Liver (tissue), 9 donors: ENCODE data around the gene OR4K14. TPM values are rescaled to one million over a fixed set of nuclear protein-coding genes. Genes with fewer than 3 reads are reported as not detected.

Experiments used
- DNase-seq: peaks from one replicate; pipeline ENCODE4 v3.0.0-alpha.2; 2017; ENCODE audit warnings: low spot score
- H3K27ac ChIP-seq, 2 donors: one replicate each; pipeline ENCODE4 v1.7.0; 2013; ENCODE audit warnings: inconsistent platforms in 2 of 2, low read length in 2 of 2, control low read depth in 1 of 2, low read depth in 1 of 2, mild to moderate bottlenecking in 1 of 2
- H3K27me3 ChIP-seq, 4 donors: one replicate each; pipeline versions ENCODE4 v1.6.1 to v1.7.0; 2013; ENCODE audit warnings: low read length in 3 of 4, inconsistent platforms in 1 of 4, mild to moderate bottlenecking in 1 of 4, moderate library complexity in 1 of 4; ENCODE audit not compliant: control insufficient read depth in 4 of 4, insufficient read depth in 4 of 4
- H3K36me3 ChIP-seq, 4 donors: one replicate each; pipeline versions ENCODE4 v1.6.1 to v1.7.0; 2013; ENCODE audit warnings: low read length in 3 of 4, mild to moderate bottlenecking in 3 of 4, low read depth in 1 of 4, moderate library complexity in 1 of 4; ENCODE audit not compliant: control insufficient read depth in 4 of 4, insufficient read depth in 3 of 4
- H3K4me1 ChIP-seq, 4 donors: one replicate each; pipeline versions ENCODE4 v1.6.1 to v1.7.0; 2013; ENCODE audit warnings: low read length in 3 of 4, mild to moderate bottlenecking in 3 of 4, moderate library complexity in 1 of 4; ENCODE audit not compliant: control insufficient read depth in 4 of 4, insufficient read depth in 4 of 4
- H3K4me3 ChIP-seq, 3 donors: one replicate each; pipeline versions ENCODE4 v1.6.1 to v1.7.0; 2013; ENCODE audit warnings: low read length in 3 of 3, control low read depth in 1 of 3, low read depth in 1 of 3, mild to moderate bottlenecking in 1 of 3
- H3K9ac ChIP-seq, 2 donors: one replicate each; pipeline ENCODE4 v1.7.0; 2013; ENCODE audit warnings: low read length in 2 of 2, mild to moderate bottlenecking in 2 of 2, moderate library complexity in 2 of 2, control low read depth in 1 of 2, low read depth in 1 of 2
- H3K9me3 ChIP-seq, 4 donors: one replicate each; pipeline versions ENCODE4 v1.6.1 to v1.7.0; 2013; ENCODE audit warnings: low read length in 3 of 4; ENCODE audit not compliant: control insufficient read depth in 4 of 4
- EGR1 ChIP-seq, 2 donors: IDR thresholded peaks; 2 replicates each; pipeline ENCODE4 v1.6.1; 2016 to 2018; ENCODE audit warnings: antibody characterized with exemption in 2 of 2, low read depth in 2 of 2
- FOXA1 ChIP-seq: IDR thresholded peaks from 2 replicates; pipeline ENCODE4 v1.6.1; 2016; ENCODE audit warnings: antibody characterized with exemption
- FOXA2 ChIP-seq: IDR thresholded peaks from 2 replicates; pipeline ENCODE4 v1.6.1; 2016; ENCODE audit warnings: antibody characterized with exemption
- GABPA ChIP-seq, 2 donors: IDR thresholded peaks in 1 of 2; conservative IDR thresholded peaks in 1 of 2; 2 replicates each; pipeline ENCODE4 v1.6.1; 2016; ENCODE audit warnings: antibody characterized with exemption in 2 of 2, mild to moderate bottlenecking in 1 of 2, moderate library complexity in 1 of 2
- HNF4A ChIP-seq, 2 donors: conservative IDR thresholded peaks; 2 replicates each; pipeline ENCODE4 v1.6.1; 2016; ENCODE audit warnings: antibody characterized with exemption in 2 of 2, mild to moderate bottlenecking in 2 of 2
- HNF4G ChIP-seq: IDR thresholded peaks from 2 replicates; pipeline ENCODE4 v1.6.1; 2016; ENCODE audit warnings: antibody characterized with exemption
- JUND ChIP-seq, 2 donors: IDR thresholded peaks; 2 replicates each; pipeline ENCODE4 v1.6.1; 2016; ENCODE audit warnings: antibody characterized with exemption in 2 of 2
- NR2F2 ChIP-seq: IDR thresholded peaks from 2 replicates; pipeline ENCODE4 v1.6.1; 2016; ENCODE audit warnings: antibody characterized with exemption
- RAD21 ChIP-seq, 2 donors: IDR thresholded peaks; 2 replicates each; pipeline ENCODE4 v1.6.1; 2016; ENCODE audit warnings: antibody characterized with exemption in 2 of 2, mild to moderate bottlenecking in 2 of 2
- SP1 ChIP-seq: IDR thresholded peaks from 2 replicates; pipeline ENCODE4 v1.6.1; 2018; ENCODE audit warnings: antibody characterized with exemption, mild to moderate bottlenecking
- TAF1 ChIP-seq: conservative IDR thresholded peaks from 2 replicates; pipeline ENCODE4 v1.6.1; 2016; ENCODE audit warnings: antibody characterized with exemption, mild to moderate bottlenecking
- YY1 ChIP-seq: IDR thresholded peaks from 2 replicates; pipeline ENCODE4 v1.6.1; 2016; ENCODE audit warnings: antibody characterized with exemption, mild to moderate bottlenecking
- WGBS: extraction: QIAGEN DNeasy Blood & Tissue Kit; methylation state at CpG from one replicate; pipeline ENCODE4 v1.1.7; 2013; 5-methylcytosine and 5-hydroxymethylcytosine counted together
- polyA plus RNA-seq, 2 donors: library from polyadenylated mRNA; stranded (reverse) in 1 of 2; unstranded in 1 of 2; fragments of 200-250 nt in 1 of 2; fragments of >200 nt in 1 of 2; fragmentation: Nextera tagmentation in 1 of 2; extraction: Ambion mirVana in 1 of 2; gene quantifications; one replicate each; pipeline versions ENCODE4 v1.2.1 to v1.2.3, GENCODE V29; 2013 to 2015
- total RNA-seq, 2 donors: library from RNA; depleted of rRNA; stranded (reverse); fragments of >200 nt; gene quantifications; one replicate each; pipeline ENCODE4 v1.2.3, GENCODE V29; 2014
- TF ChIP-seq, protein P1 (sequence below): IDR thresholded peaks from 2 replicates; pipeline ENCODE4 v1.6.1; 2016; ENCODE audit warnings: antibody characterized with exemption
- TF ChIP-seq, protein P2 (sequence below): IDR thresholded peaks from 2 replicates; pipeline ENCODE4 v1.6.1; 2016; ENCODE audit warnings: antibody characterized with exemption
- TF ChIP-seq, protein P3 (sequence below): fragments of 150-350 bp; IDR thresholded peaks from 2 replicates; pipeline ENCODE4 v1.5.1; 2017; ENCODE audit warnings: improper control_type of control experiment, low read depth, low read length; ENCODE audit not compliant: missing input control
- TF ChIP-seq, protein P4 (sequence below): IDR thresholded peaks from 2 replicates; pipeline ENCODE4 v1.6.1; 2016; ENCODE audit warnings: antibody characterized with exemption, mild to moderate bottlenecking
- donor health status: healthy.
- donor health status: healthy.
- donor health status: healthy.
- donor health status: healthy.
- donor health status: healthy.

OR4K14 gene
- total and polyA plus RNA-seq, 4 donors = not detected

DNA sequence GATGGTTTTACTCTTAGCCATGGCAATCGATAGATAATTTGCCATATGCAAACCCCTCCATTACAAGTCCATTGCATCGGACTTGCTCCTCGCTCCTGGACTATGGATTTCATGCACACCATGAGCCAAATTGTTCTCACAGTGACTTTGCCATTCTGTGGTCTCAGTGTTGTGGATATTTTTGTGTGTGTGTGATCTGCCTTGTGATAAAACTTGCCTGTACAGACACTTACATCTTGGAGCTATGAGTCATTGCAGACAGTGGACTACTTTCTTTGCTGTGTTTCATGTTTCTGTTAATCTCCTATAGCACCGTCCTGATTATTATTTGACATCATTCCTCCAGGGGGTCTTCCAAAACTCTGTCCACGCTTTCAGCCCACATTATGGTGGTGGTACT lies 25.1 kb upstream of the OR4K14 start:
- 58% methylated on average over 5 of the region's 5 CpGs for WGBS
- Histone ChIP-seq H3K27ac (no peak overlapping the region), H3K9me3 (no peaks in the 10 kb centered on the region), H3K4me3 (no peak overlapping the region), H3K4me1 (no peaks in the 10 kb centered on the region), H3K9ac (no peak overlapping the region), H3K27me3 (no peaks in the 10 kb centered on the region), H3K36me3 (no peaks in the 10 kb centered on the region)
- no peak for DNase-seq
- TF ChIP-seq FOXA1 = no peak
- TF ChIP-seq, protein P1, sequence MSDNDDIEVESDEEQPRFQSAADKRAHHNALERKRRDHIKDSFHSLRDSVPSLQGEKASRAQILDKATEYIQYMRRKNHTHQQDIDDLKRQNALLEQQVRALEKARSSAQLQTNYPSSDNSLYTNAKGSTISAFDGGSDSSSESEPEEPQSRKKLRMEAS = no peak
- no peak for TF ChIP-seq HNF4A (conservative IDR thresholded peaks at IDR 0.05)
- no peak for TF ChIP-seq NR2F2
- TF ChIP-seq EGR1 (IDR thresholded peaks at IDR 0.05; ENCODE audit: low read depth in 2 of 2) = no peak
- TF ChIP-seq RAD21 (IDR thresholded peaks at IDR 0.05) = no peak

DNA sequence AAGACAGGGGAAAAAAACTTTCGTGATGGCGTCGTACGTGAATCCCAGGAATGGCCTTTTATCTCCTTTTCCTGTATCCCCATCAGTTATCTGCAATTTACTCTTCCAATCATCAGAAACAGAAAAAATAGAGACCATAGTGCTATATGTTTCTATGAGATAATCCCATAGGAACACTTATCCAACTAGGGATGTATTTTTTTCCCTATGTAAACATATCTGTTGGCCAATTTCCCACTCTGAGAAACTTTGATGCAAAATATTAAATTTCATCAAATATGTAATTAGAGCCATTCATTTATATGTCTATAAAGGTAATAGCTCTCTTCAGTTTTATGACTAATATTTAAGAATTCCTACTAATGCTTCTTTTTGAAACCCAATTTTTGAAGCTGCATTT lies 16.8 kb upstream of the OR4K14 start, which contains the start of gene OR4K13:
TSS of gene OR4K13 (minus strand) at position 101 of the 400 bp plus-strand sequence. CDS start 1,280 bp downstream, outside the sequence.
- no peak within 1 kb of the TSS for H3K4me3 ChIP-seq
- H3K36me3 ChIP-seq = no peaks in the 10 kb centered on the region
- TF ChIP-seq HNF4G (no peak), YY1 (no peak), FOXA2 (no peak), SP1 (no peak), GABPA (IDR thresholded peaks at IDR 0.05 in 1 of 2, conservative IDR thresholded peaks at IDR 0.05 in 1 of 2) (no peak)
- TF ChIP-seq, protein P1 = no peak
- TF ChIP-seq, protein P2, sequence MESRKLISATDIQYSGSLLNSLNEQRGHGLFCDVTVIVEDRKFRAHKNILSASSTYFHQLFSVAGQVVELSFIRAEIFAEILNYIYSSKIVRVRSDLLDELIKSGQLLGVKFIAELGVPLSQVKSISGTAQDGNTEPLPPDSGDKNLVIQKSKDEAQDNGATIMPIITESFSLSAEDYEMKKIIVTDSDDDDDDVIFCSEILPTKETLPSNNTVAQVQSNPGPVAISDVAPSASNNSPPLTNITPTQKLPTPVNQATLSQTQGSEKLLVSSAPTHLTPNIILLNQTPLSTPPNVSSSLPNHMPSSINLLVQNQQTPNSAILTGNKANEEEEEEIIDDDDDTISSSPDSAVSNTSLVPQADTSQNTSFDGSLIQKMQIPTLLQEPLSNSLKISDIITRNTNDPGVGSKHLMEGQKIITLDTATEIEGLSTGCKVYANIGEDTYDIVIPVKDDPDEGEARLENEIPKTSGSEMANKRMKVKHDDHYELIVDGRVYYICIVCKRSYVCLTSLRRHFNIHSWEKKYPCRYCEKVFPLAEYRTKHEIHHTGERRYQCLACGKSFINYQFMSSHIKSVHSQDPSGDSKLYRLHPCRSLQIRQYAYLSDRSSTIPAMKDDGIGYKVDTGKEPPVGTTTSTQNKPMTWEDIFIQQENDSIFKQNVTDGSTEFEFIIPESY = no peak
- TF ChIP-seq, protein P3, sequence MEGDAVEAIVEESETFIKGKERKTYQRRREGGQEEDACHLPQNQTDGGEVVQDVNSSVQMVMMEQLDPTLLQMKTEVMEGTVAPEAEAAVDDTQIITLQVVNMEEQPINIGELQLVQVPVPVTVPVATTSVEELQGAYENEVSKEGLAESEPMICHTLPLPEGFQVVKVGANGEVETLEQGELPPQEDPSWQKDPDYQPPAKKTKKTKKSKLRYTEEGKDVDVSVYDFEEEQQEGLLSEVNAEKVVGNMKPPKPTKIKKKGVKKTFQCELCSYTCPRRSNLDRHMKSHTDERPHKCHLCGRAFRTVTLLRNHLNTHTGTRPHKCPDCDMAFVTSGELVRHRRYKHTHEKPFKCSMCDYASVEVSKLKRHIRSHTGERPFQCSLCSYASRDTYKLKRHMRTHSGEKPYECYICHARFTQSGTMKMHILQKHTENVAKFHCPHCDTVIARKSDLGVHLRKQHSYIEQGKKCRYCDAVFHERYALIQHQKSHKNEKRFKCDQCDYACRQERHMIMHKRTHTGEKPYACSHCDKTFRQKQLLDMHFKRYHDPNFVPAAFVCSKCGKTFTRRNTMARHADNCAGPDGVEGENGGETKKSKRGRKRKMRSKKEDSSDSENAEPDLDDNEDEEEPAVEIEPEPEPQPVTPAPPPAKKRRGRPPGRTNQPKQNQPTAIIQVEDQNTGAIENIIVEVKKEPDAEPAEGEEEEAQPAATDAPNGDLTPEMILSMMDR = no peak
- WGBS = 86% methylated on average over 4 of the region's 4 CpGs
- no peaks in the 10 kb centered on the region for H3K27me3 ChIP-seq
- no peaks in the 10 kb centered on the region for H3K9me3 ChIP-seq
- no peak within 1 kb of the TSS for H3K27ac ChIP-seq
- H3K9ac ChIP-seq = no peak within 1 kb of the TSS
- DNase-seq = no peak
- no peaks in the 10 kb centered on the region for H3K4me1 ChIP-seq

DNA sequence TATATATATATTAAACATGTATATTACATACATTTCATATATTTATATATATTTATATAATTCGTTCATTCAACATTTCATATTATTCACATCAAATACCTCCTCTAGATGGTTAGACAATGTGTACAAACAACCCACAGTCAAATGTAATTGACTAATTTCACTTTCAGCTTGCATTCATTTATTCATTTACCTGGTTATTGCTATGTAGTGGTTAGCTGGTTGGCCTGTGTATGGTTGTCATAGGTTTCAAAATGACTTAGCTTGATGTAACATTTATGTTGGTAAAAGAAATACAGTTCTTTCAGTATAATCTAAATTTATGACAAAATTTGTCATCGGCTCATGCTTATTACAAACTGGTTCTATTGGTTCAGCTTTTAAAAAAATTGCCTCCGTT lies 16.3 kb upstream of the OR4K14 start:
- Histone ChIP-seq H3K27me3 (no peaks in the 10 kb centered on the region), H3K27ac (no peak overlapping the region), H3K36me3 (no peaks in the 10 kb centered on the region), H3K4me3 (no peak overlapping the region), H3K4me1 (no peaks in the 10 kb centered on the region), H3K9ac (no peak overlapping the region), H3K9me3 (no peaks in the 10 kb centered on the region)
- no peak for DNase-seq
- TF ChIP-seq TAF1 (no peak), RAD21 (IDR thresholded peaks at IDR 0.05) (no peak), JUND (IDR thresholded peaks at IDR 0.05) (no peak), NR2F2 (no peak), FOXA2 (no peak), EGR1 (IDR thresholded peaks at IDR 0.05; ENCODE audit: low read depth in 2 of 2) (no peak)
- TF ChIP-seq, protein P4, sequence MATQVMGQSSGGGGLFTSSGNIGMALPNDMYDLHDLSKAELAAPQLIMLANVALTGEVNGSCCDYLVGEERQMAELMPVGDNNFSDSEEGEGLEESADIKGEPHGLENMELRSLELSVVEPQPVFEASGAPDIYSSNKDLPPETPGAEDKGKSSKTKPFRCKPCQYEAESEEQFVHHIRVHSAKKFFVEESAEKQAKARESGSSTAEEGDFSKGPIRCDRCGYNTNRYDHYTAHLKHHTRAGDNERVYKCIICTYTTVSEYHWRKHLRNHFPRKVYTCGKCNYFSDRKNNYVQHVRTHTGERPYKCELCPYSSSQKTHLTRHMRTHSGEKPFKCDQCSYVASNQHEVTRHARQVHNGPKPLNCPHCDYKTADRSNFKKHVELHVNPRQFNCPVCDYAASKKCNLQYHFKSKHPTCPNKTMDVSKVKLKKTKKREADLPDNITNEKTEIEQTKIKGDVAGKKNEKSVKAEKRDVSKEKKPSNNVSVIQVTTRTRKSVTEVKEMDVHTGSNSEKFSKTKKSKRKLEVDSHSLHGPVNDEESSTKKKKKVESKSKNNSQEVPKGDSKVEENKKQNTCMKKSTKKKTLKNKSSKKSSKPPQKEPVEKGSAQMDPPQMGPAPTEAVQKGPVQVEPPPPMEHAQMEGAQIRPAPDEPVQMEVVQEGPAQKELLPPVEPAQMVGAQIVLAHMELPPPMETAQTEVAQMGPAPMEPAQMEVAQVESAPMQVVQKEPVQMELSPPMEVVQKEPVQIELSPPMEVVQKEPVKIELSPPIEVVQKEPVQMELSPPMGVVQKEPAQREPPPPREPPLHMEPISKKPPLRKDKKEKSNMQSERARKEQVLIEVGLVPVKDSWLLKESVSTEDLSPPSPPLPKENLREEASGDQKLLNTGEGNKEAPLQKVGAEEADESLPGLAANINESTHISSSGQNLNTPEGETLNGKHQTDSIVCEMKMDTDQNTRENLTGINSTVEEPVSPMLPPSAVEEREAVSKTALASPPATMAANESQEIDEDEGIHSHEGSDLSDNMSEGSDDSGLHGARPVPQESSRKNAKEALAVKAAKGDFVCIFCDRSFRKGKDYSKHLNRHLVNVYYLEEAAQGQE = no peak
- TF ChIP-seq, protein P1 = no peak
- WGBS = 63% methylated on average over 3 of the region's 3 CpGs
